ENCODE data around the gene LUM.

DNA sequence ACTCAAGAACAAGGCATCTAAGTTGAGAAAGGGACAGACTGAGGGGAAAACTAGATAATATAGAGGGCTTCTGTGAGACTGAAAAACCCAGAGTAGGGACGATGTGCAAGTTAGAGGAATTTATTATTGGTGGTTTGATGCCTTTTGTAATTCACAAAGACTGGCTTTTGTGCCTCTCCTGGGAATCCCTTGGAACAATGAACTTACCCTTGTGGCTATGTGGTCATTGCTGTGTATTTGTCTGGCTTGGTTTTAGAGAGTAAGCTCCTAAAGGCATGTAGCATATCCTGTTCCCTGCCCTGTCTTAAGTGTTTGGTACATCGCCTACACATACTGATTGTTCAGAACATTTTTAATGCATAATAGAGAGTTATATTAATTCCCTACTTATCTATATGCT lies 44.7 kb upstream of the LUM start:
- TF ChIP-seq CTCF (IDR thresholded peaks at IDR 0.05): no peak
- no peak for TF ChIP-seq POLR2A (IDR thresholded peaks at IDR 0.05)
